HepG2 (cell line): ENCODE data around the gene B4GALT5. TPM values are rescaled to one million over a fixed set of nuclear protein-coding genes. Genes with fewer than 3 reads are reported as not detected.

ENCODE experiments used
- MBNL3 ChIP-seq: fragments of 250-450 bp; sonication (Bioruptor Pico); conservative IDR thresholded peaks from 2 replicates; pipeline ENCODE4 v1.8.0; 2022; ENCODE audit warnings: mild to moderate bottlenecking, inconsistent platforms
- MLLT10 ChIP-seq: sonication (generic); formaldehyde crosslinking; IDR thresholded peaks from 2 replicates; pipeline ENCODE4 v1.4.0; 2020; ENCODE audit warnings: missing genetic modification reagents
- NFKB2 ChIP-seq: sonication (generic); formaldehyde crosslinking; IDR thresholded peaks from 2 replicates; pipeline ENCODE4 v1.4.0; 2020; ENCODE audit warnings: missing genetic modification reagents, borderline replicate concordance
- PAF1 ChIP-seq: IDR thresholded peaks from 2 replicates; pipeline ENCODE4 v1.6.1; 2016; ENCODE audit warnings: missing genetic modification reagents, missing compliant biosample characterization
- PCBP1 ChIP-seq: fragments of 200-400 bp; formaldehyde crosslinking; IDR thresholded peaks from 2 replicates; pipeline ENCODE4 v1.6.1; 2017; ENCODE audit warnings: mild to moderate bottlenecking, low read depth, low read length, borderline replicate concordance
- POGK ChIP-seq: sonication (generic); formaldehyde crosslinking; conservative IDR thresholded peaks from 2 replicates; pipeline ENCODE4 v1.8.0; 2022; ENCODE audit warnings: mild to moderate bottlenecking, moderate library complexity, missing genetic modification reagents
- SNRNP70 ChIP-seq: fragments of 200-400 bp; formaldehyde crosslinking; IDR thresholded peaks from 2 replicates; pipeline ENCODE4 v1.6.1; 2017; ENCODE audit warnings: mild to moderate bottlenecking, low read depth, low read length, moderate library complexity
- STAT5B ChIP-seq: sonication (generic); formaldehyde crosslinking; IDR thresholded peaks from 2 replicates; pipeline ENCODE4 v1.4.0; 2020; ENCODE audit warnings: missing genetic modification reagents
- ZBTB38 ChIP-seq: sonication (generic); formaldehyde crosslinking; IDR thresholded peaks from 2 replicates; pipeline ENCODE4 v1.5.1; 2020; ENCODE audit warnings: mild to moderate bottlenecking, missing genetic modification reagents
- ZFY ChIP-seq: sonication (generic); formaldehyde crosslinking; IDR thresholded peaks from 2 replicates; pipeline ENCODE4 v1.4.0; 2020; ENCODE audit warnings: missing genetic modification reagents
- ZNF432 ChIP-seq: sonication (generic); formaldehyde crosslinking; IDR thresholded peaks from 2 replicates; pipeline ENCODE4 v1.5.0; 2020; ENCODE audit warnings: missing genetic modification reagents, mild to moderate bottlenecking, borderline replicate concordance
- ZNF562 ChIP-seq: sonication (generic); formaldehyde crosslinking; IDR thresholded peaks from 2 replicates; pipeline ENCODE4 v1.8.0; 2022; ENCODE audit warnings: missing genetic modification reagents, borderline replicate concordance
- polyA plus RNA-seq, 8 experiments: library from polyadenylated mRNA; depleted of rRNA in 3 of 8; stranded (reverse) in 7 of 8; unstranded in 1 of 8; fragments of >200 nt; fragmentation: Illumina TruSeq in 4 of 8; extraction: Trizol in 4 of 8; gene quantifications; 2 replicates each; pipeline versions ENCODE4 v1.2.1 to v1.2.3, GENCODE V29; 2011 to 2016; ENCODE audit warnings: low read depth in 4 of 8, missing spikeins in 1 of 8, mixed read lengths in 1 of 8; ENCODE audit not compliant: insufficient read depth in 1 of 8
- total RNA-seq, 5 experiments: library from RNA; depleted of rRNA; stranded (reverse); fragments of >200 nt; fragmentation: Illumina TruSeq; extraction: Trizol; gene quantifications; 2 replicates each; pipeline ENCODE4 v1.2.3, GENCODE V29; 2016; ENCODE audit warnings: low read depth in 1 of 5
- TF ChIP-seq, protein P1 (sequence below): sonication (generic); formaldehyde crosslinking; IDR thresholded peaks from 2 replicates; pipeline ENCODE4 v1.8.0; 2022; ENCODE audit warnings: missing genetic modification reagents, mild to moderate bottlenecking, inconsistent platforms, borderline replicate concordance
- TF ChIP-seq, protein P2 (sequence below): sonication (generic); formaldehyde crosslinking; IDR thresholded peaks from 2 replicates; pipeline ENCODE4 v1.4.0; 2020; ENCODE audit warnings: mild to moderate bottlenecking, missing genetic modification reagents
- TF ChIP-seq, protein P3 (sequence below): IDR thresholded peaks from 2 replicates; pipeline ENCODE4 v1.6.1; 2016; ENCODE audit warnings: low read depth

The B4GALT5 gene
- total and polyA plus RNA-seq, 2 of the 13 experiments (the other 11 are each of a cell fraction or from before 2014, with no cell fraction given), result 27.3 to 30.9 TPM

DNA sequence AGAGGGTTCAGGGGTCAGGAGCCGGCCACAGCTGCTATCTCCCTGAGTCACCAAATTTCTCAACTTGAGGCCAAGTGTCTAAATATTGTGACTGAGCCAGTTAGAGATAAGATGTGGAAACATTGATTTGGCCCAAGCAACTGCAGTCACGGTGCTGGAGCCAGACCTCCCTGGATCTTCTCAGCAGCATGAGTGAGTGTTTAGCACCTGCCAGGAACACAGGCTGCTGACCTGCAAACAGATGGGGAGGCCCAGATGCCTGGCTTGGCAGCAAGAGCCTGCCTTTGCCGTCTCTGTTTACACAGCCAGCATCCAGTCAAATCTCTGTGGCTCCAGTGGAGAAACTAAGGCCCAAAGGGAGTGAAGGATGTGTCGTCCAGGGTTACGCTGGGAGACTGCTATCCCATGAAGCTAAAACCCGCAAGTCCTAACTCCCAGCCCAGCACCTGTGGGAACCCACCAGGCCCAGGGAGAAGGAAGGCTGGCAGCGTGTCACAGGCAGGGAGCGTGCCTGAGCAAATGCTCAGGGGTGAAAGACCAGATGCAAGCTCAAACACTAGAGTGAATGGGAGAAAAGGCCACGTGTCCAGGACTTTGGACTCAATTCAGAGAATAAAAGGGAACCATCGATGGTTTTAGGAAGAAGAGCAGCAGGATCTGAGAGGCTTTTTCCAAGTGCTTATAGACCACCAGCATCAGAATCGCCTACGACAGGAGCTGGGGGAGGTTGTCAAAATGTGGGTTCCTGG is 129.8 kb downstream of the B4GALT5 start (continued):
- peak; percentile 76 for TF ChIP-seq POGK (CRISPR knock-in tag)
- no peak for TF ChIP-seq MLLT10 (CRISPR knock-in tag)
- no peak; the same call in none of the 2 replicates for TF ChIP-seq STAT5B (CRISPR knock-in tag)
- TF ChIP-seq PAF1, result no peak
- TF ChIP-seq PCBP1, result no peak
- TF ChIP-seq NFKB2 (CRISPR knock-in tag), result peak; percentile 98
- TF ChIP-seq MBNL3 (CRISPR knock-in tag), result peak; percentile 87; the same call in 1 of the 2 replicates
- no peak for TF ChIP-seq ZNF562 (CRISPR knock-in tag)
- TF ChIP-seq, protein P1, sequence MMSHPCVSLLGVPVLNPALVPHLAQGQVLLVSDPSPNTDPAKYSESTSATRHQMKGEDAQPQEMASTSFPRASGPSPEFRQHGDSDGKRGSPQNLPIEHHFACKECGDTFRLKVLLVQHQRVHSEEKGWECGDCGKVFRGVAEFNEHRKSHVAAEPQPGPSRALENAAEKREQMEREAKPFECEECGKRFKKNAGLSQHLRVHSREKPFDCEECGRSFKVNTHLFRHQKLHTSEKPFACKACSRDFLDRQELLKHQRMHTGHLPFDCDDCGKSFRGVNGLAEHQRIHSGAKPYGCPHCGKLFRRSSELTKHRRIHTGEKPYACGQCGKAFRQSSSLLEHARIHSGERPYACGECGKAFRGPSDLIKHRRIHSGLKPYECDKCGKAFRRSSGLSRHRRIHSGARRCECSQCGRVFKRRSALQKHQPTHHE (CRISPR knock-in tag), result no peak
- no peak for TF ChIP-seq ZNF432 (CRISPR knock-in tag)
- TF ChIP-seq ZFY, result peak; percentile 91
- TF ChIP-seq SNRNP70, result no peak
- TF ChIP-seq, protein P2, sequence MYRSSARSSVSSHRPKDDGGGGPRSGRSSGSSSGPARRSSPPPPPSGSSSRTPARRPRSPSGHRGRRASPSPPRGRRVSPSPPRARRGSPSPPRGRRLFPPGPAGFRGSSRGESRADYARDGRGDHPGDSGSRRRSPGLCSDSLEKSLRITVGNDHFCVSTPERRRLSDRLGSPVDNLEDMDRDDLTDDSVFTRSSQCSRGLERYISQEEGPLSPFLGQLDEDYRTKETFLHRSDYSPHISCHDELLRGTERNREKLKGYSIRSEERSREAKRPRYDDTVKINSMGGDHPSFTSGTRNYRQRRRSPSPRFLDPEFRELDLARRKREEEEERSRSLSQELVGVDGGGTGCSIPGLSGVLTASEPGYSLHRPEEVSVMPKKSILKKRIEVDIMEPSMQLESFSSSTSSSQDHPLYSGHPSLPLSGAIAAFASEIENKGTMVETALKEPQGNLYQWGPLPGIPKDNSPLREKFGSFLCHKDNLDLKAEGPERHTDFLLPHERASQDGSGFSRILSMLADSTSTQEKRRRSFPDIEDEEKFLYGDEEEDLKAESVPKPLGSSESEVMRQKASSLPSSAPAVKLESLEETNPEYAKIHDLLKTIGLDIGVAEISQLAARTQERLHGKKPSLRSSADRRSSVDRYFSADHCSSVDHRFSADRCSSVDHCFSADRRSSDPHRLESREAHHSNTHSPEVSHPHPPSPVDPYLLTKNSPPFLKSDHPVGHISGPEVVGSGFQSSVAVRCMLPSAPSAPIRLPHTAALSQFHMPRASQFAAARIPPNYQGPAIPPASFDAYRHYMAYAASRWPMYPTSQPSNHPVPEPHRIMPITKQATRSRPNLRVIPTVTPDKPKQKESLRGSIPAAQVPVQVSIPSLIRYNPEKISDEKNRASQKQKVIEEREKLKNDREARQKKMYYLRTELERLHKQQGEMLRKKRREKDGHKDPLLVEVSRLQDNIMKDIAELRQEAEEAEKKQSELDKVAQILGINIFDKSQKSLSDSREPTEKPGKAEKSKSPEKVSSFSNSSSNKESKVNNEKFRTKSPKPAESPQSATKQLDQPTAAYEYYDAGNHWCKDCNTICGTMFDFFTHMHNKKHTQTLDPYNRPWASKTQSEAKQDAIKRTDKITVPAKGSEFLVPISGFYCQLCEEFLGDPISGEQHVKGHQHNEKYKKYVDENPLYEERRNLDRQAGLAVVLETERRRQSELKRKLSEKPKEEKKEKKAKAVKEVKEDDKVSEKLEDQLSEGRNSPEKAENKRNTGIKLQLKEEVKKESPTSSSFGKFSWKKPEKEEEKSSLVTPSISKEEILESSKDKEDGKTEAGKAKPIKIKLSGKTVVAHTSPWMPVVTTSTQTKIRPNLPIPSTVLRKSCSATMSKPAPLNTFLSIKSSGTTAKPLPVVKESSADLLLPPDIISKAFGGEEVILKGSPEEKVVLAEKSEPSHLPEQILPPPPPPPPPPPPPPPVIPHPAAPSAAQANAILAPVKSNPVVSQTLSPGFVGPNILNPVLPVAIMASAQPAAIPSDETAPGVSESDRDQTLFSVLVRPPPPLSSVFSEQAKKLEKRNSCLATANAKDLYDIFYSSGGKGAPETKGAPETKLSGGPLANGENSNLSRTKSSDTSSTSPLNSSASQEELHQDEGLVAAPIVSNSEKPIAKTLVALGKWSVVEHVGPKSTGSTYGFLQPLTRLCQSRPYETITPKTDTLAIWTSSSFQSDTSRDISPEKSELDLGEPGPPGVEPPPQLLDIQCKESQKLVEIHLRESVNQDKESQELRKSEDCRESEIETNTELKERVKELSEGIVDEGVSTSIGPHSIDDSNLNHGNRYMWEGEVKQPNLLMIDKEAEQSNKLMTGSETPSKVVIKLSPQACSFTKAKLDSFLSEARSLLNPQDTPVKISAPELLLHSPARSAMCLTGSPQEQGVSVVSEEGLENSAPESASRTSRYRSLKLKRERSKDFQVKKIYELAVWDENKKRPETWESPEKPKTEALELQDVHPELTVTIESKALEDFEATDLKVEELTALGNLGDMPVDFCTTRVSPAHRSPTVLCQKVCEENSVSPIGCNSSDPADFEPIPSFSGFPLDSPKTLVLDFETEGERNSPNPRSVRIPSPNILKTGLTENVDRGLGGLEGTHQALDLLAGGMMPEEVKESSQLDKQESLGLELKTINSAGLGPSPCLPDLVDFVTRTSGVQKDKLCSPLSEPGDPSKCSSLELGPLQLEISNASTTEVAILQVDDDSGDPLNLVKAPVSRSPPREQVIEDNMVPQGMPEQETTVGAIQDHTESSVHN (CRISPR knock-in tag), result no peak; the same call in 1 of the 2 replicates
- peak; percentile 78; the same call in 1 of the 2 replicates for TF ChIP-seq ZBTB38 (CRISPR knock-in tag)
- TF ChIP-seq, protein P3, sequence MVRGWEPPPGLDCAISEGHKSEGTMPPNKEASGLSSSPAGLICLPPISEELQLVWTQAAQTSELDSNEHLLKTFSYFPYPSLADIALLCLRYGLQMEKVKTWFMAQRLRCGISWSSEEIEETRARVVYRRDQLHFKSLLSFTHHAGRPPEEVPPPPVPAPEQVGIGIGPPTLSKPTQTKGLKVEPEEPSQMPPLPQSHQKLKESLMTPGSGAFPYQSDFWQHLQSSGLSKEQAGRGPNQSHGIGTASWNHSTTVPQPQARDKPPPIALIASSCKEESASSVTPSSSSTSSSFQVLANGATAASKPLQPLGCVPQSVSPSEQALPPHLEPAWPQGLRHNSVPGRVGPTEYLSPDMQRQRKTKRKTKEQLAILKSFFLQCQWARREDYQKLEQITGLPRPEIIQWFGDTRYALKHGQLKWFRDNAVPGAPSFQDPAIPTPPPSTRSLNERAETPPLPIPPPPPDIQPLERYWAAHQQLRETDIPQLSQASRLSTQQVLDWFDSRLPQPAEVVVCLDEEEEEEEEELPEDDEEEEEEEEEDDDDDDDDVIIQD (CRISPR knock-in tag), result peak; percentile 85
